Neural progenitor cell (in vitro differentiated cells): Measurements from ENCODE around the gene SCN2B. TPM values are rescaled to one million over a fixed set of nuclear protein-coding genes. Genes with fewer than 3 reads are reported as not detected.

Experiments
- DNase-seq: peaks from one replicate; pipeline ENCODE4 v3.0.0-alpha.2; 2016; ENCODE audit warnings: low spot score
- H2AFZ ChIP-seq: fragments of 200-600 bp; sonication (generic); replicated peaks from 2 replicates; pipeline ENCODE4 v1.6.1; 2016; ENCODE audit warnings: antibody characterized with exemption
- H3F3A ChIP-seq: fragments of 200-600 bp; sonication (generic); 2 replicates; pipeline ENCODE4 v1.6.1; 2016; ENCODE audit warnings: antibody characterized with exemption, low read depth
- H3K27ac ChIP-seq: fragments of 200-600 bp; sonication (generic); 2 replicates; pipeline ENCODE4 v1.5.1; 2016; ENCODE audit warnings: mild to moderate bottlenecking
- H3K27me3 ChIP-seq: fragments of 200-600 bp; sonication (generic); 2 replicates; pipeline ENCODE4 v1.6.1; 2016; ENCODE audit warnings: mild to moderate bottlenecking, moderate library complexity
- H3K36me3 ChIP-seq: fragments of 200-600 bp; sonication (generic); 2 replicates; pipeline ENCODE4 v1.5.1; 2016
- H3K4me1 ChIP-seq: fragments of 200-600 bp; sonication (generic); 2 replicates; pipeline ENCODE4 v1.6.1; 2016; ENCODE audit warnings: mixed run types
- H3K4me2 ChIP-seq: fragments of 200-600 bp; sonication (generic); 2 replicates; pipeline ENCODE4 v1.6.1; 2016
- H3K4me3 ChIP-seq: fragments of 200-600 bp; sonication (generic); 2 replicates; pipeline ENCODE4 v1.5.1; 2016
- H3K79me2 ChIP-seq: fragments of 200-600 bp; sonication (generic); 2 replicates; pipeline ENCODE4 v1.6.1; 2016; ENCODE audit warnings: low read depth
- H3K9ac ChIP-seq: fragments of 200-600 bp; sonication (generic); 2 replicates; pipeline ENCODE4 v1.6.1; 2016
- H3K9me3 ChIP-seq: fragments of 200-600 bp; sonication (generic); 2 replicates; pipeline ENCODE4 v1.5.1; 2016; ENCODE audit warnings: low read depth
- H4K20me1 ChIP-seq: fragments of 200-600 bp; sonication (generic); 2 replicates; pipeline ENCODE4 v1.6.1; 2016; ENCODE audit warnings: low read depth
- H3K27ac Mint-ChIP-seq: 3 replicates; pipeline ENCODE4 v1.8.0; 2021; ENCODE audit warnings: mixed read lengths
- H3K27me3 Mint-ChIP-seq: 2 replicates; pipeline ENCODE4 v1.8.0; 2022; ENCODE audit warnings: low read depth, mild to moderate bottlenecking, inconsistent platforms, moderate library complexity, mixed read lengths; ENCODE audit not compliant: insufficient read depth
- H3K36me3 Mint-ChIP-seq: 3 replicates; pipeline ENCODE4 v1.8.0; 2021; ENCODE audit warnings: mixed read lengths
- H3K4me1 Mint-ChIP-seq: 3 replicates; pipeline ENCODE4 v1.8.0; 2021; ENCODE audit warnings: mixed read lengths
- H3K4me3 Mint-ChIP-seq: 3 replicates; pipeline ENCODE4 v1.8.0; 2021; ENCODE audit warnings: mild to moderate bottlenecking, moderate library complexity, mixed read lengths
- H3K9me3 Mint-ChIP-seq: 3 replicates; pipeline ENCODE4 v1.8.0; 2020; ENCODE audit warnings: mixed read lengths
- CTCF ChIP-seq: fragments of 200-600 bp; sonication (generic); IDR thresholded peaks from 2 replicates; pipeline ENCODE4 v1.5.1; 2017; ENCODE audit warnings: antibody characterized with exemption, mild to moderate bottlenecking
- EZH2 ChIP-seq: fragments of 200-600 bp; sonication (generic); IDR thresholded peaks from 2 replicates; pipeline ENCODE4 v1.6.1; 2017; ENCODE audit warnings: antibody characterized with exemption, mild to moderate bottlenecking, moderate library complexity
- EZH2phosphoT487 ChIP-seq: fragments of 200-600 bp; sonication (generic); IDR thresholded peaks from 2 replicates; pipeline ENCODE4 v1.6.1; 2017; ENCODE audit warnings: antibody characterized with exemption
- total RNA-seq: library from RNA; depleted of rRNA; stranded (reverse); fragments of >200 nt; gene quantifications from 2 replicates; pipeline ENCODE4 v1.2.3, GENCODE V29; 2015; ENCODE audit warnings: low replicate concordance

The SCN2B gene
- total RNA-seq, 1 donor from 2014 or later = 0.15 TPM

GRCh38 chr11:118154641-118155040, 21.8 kb downstream of the SCN2B start:
- Histone ChIP-seq H3K4me3 (no peak overlapping the region), H2AFZ (no peak overlapping the region), H3K9ac (no peak overlapping the region), H4K20me1 (no peaks in the 10 kb centered on the region), H3K79me2 (no peaks in the 10 kb centered on the region), H3K27me3 (peaks cover 100% of the 10 kb centered on the region), H3K27ac (no peak overlapping the region), H3K9me3 (no peaks in the 10 kb centered on the region), H3K4me1 (peaks cover 44% of the 10 kb centered on the region), H3K4me2 (peak overlapping the region; percentile 71), H3K36me3 (no peaks in the 10 kb centered on the region), H3F3A (peaks cover 29% of the 10 kb centered on the region)
- peaks cover 2% of the 10 kb centered on the region for H3K9me3 Mint-ChIP-seq
- H3K36me3 Mint-ChIP-seq = no peaks in the 10 kb centered on the region
- H3K27ac Mint-ChIP-seq = peak overlapping the region; percentile 72
- peaks cover 24% of the 10 kb centered on the region for H3K4me1 Mint-ChIP-seq
- peak overlapping the region; percentile 83 for H3K4me3 Mint-ChIP-seq
- DNase-seq = no peak
- H3K27me3 Mint-ChIP-seq = peaks cover 88% of the 10 kb centered on the region
- TF ChIP-seq EZH2 (no peak), EZH2phosphoT487 (no peak), CTCF (no peak)

GRCh38 chr11:118153976-118154375, 22.5 kb downstream of the SCN2B start:
- Mint-ChIP-seq H3K27ac (no peak overlapping the region), H3K4me1 (peaks cover 24% of the 10 kb centered on the region), H3K27me3 (peaks cover 86% of the 10 kb centered on the region), H3K4me3 (peak overlapping the region; percentile 83), H3K36me3 (no peaks in the 10 kb centered on the region), H3K9me3 (peaks cover 2% of the 10 kb centered on the region)
- Histone ChIP-seq H3K36me3 (no peaks in the 10 kb centered on the region), H3K9me3 (no peaks in the 10 kb centered on the region), H3K27me3 (peaks cover 100% of the 10 kb centered on the region), H3F3A (peaks cover 29% of the 10 kb centered on the region), H3K27ac (no peak overlapping the region), H3K79me2 (no peaks in the 10 kb centered on the region), H3K4me3 (no peak overlapping the region), H2AFZ (no peak overlapping the region), H3K4me2 (peak overlapping the region; percentile 99), H4K20me1 (no peaks in the 10 kb centered on the region), H3K4me1 (peaks cover 44% of the 10 kb centered on the region), H3K9ac (no peak overlapping the region)
- TF ChIP-seq CTCF (no peak), EZH2phosphoT487 (no peak), EZH2 (no peak)
- no peak for DNase-seq

- H3F3A ChIP-seq = peaks cover 29% of the 10 kb centered on the region
- H3K4me2 ChIP-seq = peak overlapping the region; percentile 99
- H3K79me2 ChIP-seq = no peaks in the 10 kb centered on the region
- H3K4me3 ChIP-seq = peak overlapping the region; percentile 83
- TF ChIP-seq CTCF = no peak
- TF ChIP-seq EZH2phosphoT487 = no peak
- no peak for TF ChIP-seq EZH2
- H3K4me1 ChIP-seq = peaks cover 44% of the 10 kb centered on the region
- no peak overlapping the region for H3K9ac ChIP-seq
- no peaks in the 10 kb centered on the region for H4K20me1 ChIP-seq
- no peaks in the 10 kb centered on the region for H3K36me3 ChIP-seq
- Mint-ChIP-seq H3K4me3 (peak overlapping the region; percentile 83), H3K27ac (no peak overlapping the region), H3K27me3 (peaks cover 86% of the 10 kb centered on the region), H3K36me3 (no peaks in the 10 kb centered on the region), H3K4me1 (peaks cover 24% of the 10 kb centered on the region), H3K9me3 (peaks cover 2% of the 10 kb centered on the region)
- H3K27me3 ChIP-seq = peaks cover 100% of the 10 kb centered on the region
- H3K9me3 ChIP-seq = no peaks in the 10 kb centered on the region
- peak overlapping the region; percentile 98 for H2AFZ ChIP-seq
- DNase-seq = no peak
- H3K27ac ChIP-seq = no peak overlapping the region
These were observed 22.9 kb downstream of the SCN2B start for GRCh38 chr11:118153516-118153915.
